ENCODE measurements around the gene MME.

DNA sequence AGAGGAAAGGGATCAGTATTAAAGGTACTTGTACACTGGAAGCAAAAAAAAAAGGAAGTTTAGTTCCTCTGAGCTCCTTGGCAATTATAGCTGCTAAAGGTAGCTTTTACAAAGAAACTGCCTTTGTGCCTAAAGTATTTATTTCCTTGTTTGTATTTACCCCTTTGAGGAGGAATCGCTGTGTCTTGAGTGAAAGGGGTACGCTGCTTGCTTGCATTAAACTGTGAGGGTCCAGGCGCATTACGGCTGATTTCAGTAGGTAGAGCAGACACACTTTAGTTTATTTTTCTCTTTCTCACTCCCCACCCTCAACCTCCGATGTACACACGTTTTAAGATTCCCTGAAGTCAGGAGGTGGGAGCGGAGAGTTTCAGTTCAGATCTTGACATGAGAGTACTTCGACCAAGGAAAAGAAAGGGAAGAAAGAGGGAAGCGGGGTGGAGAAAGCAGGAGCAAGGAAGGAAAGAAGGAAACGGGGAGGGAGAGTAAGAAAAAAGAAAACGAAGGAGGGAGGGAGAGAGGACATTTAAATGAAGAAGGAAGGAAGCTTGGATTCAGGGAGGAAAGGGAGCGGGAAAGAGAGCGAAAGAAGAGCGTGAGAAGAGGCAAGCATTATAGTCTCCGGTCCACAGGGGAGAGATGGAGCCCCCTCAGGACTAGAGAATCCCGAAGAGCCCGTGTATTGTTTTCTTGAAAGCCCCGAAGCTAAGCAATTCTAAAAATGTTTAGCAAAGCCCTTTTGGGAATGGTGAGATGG lies 1.2 kb upstream of the MME start:
- TF ChIP-seq, protein P1, sequence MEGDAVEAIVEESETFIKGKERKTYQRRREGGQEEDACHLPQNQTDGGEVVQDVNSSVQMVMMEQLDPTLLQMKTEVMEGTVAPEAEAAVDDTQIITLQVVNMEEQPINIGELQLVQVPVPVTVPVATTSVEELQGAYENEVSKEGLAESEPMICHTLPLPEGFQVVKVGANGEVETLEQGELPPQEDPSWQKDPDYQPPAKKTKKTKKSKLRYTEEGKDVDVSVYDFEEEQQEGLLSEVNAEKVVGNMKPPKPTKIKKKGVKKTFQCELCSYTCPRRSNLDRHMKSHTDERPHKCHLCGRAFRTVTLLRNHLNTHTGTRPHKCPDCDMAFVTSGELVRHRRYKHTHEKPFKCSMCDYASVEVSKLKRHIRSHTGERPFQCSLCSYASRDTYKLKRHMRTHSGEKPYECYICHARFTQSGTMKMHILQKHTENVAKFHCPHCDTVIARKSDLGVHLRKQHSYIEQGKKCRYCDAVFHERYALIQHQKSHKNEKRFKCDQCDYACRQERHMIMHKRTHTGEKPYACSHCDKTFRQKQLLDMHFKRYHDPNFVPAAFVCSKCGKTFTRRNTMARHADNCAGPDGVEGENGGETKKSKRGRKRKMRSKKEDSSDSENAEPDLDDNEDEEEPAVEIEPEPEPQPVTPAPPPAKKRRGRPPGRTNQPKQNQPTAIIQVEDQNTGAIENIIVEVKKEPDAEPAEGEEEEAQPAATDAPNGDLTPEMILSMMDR (IDR thresholded peaks at IDR 0.05): no peak
- TF ChIP-seq POLR2AphosphoS5 (IDR thresholded peaks at IDR 0.05) (no peak), EP300 (IDR thresholded peaks at IDR 0.05) (no peak)
